GM19239 (cell line): ENCODE measurements around the gene HK1.

Experiments used
- DNase-seq: peaks from one replicate; pipeline ENCODE4 v3.0.0; 2011; ENCODE audit warnings: low spot score; ENCODE audit not compliant: insufficient read length
- FAIRE-seq: peaks from 2 replicates; lab custom pipeline; 2011; peaks lifted over from hg19 to GRCh38; lab: Jason Lieb, UNC

Gene HK1

DNA sequence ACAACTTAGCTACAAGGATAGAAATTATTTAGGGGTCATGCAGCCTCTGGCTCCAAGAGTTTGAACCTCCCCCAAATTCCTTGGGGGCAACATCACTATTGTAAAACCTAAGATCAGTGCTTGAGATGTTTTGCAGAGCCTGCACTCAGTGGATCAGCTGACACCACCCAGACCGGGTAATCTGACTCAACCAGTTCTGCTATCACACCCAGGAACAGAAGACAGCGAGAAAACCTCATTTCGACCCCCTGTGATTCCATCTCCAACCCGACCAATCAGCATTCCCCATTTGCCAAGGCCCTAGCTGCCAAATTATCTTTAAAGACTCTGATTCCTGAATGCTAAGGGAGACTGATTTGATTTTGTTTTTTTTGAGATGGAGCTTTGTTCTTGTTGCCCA lies 133.2 kb downstream of the HK1 start:
- no peak for FAIRE-seq
- no peak for DNase-seq

DNA sequence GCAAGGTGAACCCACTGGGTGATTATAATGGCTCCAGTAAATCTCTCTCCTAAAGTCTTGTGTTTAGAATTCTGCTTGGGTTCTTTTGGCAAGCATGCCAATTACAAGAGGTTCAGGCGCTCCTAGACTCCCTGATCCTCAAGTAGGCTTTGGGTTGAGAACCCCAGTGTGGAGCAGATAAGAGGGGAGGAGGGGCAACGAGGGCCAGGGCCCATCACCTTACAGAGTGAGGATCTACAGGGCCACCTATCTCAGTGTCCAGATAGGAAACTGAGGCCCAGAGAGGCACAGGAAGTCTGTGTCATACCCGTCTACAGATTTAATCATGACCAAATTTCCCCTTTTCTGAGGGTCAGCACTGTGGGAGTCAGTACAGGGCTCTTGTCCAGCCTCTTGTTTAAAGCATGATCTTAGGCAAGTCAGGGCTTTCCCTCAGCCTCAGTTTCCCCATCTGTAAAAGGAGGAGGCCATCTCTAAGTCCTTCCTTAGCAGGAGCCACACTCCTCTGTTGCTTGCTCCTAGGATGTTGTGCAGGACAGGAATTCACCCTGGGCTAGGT lies 134.0 kb downstream of the HK1 start:
- DNase-seq, result no peak
- FAIRE-seq, result no peak

DNA sequence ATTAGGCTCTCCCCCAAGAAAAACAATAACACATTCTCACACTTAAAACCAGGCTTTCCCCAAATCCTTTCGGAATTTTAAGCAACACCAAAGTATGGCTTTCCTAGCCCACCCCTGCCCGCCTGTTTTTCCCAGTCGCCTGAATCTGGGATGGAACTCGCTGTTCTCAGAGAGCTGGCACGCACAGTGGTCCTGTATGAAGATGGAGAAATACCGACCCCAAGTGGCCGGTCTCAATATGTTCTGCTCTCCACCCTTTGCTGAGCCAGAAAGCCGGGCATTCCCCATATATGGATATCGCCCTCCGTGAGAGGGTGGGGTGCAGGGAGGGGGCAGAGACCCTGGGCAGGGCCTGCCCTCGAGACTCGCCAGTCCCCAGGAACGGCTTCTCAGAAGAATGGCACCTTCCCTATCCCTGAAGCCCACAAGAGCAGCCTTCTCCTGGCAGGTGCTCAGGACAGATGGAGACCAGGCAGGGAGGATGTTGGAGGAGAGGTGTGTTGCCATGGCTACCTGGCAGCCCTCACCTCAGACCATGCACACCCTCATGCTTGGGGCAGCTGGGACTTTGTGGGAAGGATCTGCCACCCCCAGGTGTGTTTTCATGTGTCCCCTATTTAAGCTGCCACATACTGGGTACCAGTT lies 135.0 kb downstream of the HK1 start:
- peak; percentile 62 for FAIRE-seq
- DNase-seq, result peak; percentile 46

DNA sequence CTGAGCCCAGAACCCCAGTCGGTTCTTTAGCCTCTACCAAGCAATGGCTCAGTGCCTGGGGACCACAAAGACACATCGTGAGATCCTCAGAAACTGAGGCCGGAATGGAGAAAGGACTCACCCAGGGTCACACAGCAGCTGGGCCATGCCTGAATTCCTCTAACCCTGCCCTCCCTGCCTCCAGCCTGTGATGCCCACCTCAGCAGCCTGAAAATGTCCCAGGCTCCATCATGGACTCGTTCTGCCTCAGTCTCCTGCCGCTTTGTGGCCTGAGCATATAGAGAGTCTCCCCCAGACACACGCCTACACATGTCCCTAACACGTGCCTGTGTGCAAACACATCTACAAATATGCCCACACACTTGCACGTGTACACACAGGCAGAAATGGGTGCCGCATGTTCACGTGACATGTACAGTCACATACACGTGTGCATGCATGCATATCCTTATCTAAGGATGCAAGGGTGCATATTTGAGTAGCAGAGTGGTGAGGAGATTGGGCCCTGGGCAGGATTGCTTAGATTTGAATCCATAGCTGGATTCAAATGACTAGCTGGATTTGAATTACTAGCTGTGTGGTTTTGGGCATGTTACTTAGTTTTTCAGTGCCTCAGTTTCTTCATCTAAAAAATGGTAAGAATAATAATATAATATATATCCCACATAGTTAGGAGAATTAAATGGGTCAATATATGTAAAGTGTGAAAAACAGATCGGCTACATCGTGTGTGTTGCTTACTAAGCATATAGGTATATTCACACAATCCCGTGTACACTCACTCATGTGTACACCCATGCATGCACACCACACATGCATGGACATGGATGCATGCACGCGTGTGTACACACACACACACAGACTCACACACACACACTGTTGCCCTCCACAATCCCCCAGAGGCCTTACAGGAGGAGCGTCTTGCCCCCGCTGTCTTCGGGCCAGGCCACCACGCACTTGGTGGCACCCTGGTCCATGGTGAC lies 136.0 kb downstream of the HK1 start:
- FAIRE-seq (no peak), DNase-seq (no peak)

DNA sequence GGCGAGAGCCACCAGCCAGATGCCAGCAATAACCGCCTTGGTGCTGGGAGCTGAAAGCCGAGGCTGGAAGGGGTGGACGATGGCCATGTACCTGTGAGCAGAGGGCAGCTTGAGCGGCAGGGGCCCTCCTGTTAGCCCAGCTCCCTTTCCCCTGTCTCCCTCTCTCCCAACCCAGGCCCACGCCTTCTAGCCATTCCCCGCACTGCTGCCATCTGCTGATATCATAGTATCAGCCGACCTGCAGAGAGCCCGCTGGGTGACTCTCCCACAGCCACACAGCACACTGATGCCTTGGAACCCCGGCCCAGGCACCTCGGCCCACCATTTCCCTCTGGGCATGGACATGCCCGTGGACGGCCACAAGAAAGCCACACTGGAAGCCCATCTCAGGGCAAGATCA lies 136.8 kb downstream of the HK1 start:
- DNase-seq, result no peak
- no peak for FAIRE-seq

DNA sequence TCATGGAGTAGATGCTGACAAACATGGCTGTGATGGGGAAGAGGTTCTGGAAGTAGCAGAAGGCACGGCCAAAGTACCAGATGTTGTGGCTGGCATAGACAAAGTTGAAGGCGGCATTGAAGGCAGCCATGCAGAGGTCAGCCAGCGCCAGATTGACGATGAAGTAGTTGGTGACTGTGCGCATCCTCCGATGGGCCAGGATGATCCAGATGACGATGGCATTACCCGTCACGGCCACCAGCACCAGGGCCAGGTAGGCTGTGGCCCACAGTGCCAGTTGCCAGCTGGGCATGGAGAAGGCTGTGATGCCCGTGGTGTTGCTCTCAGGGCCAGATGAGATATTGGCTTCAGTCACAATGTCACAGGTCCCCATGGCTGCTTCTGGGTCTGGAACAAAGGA lies 137.7 kb downstream of the HK1 start:
- FAIRE-seq, result no peak
- no peak for DNase-seq

DNA sequence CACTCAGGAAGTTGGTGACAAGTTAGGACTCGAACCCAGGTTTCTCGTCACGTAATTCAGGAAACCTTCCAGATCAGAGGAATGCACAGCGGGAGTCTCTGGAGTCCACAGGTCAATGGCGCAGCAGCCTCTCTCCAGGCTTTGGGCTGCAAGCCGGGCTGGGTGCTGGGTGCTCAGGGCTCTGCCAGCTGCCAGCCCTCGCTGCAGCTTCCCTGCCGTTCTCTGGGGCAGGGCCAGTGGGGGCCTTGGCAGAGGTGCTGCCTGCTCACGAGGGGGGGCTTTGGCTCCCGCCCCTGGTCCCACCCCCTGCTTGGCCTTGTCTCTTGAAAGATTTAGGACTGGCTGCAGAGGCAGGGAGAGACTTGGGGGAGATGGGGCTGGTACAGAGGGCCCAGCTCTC lies 138.4 kb downstream of the HK1 start, which contains the start of gene TACR2:
TSS of gene TACR2 (minus strand) at position 224 of the 400 bp plus-strand sequence. CDS start 595 bp downstream, outside the sequence.
- FAIRE-seq (no peak), DNase-seq (no peak)

DNA sequence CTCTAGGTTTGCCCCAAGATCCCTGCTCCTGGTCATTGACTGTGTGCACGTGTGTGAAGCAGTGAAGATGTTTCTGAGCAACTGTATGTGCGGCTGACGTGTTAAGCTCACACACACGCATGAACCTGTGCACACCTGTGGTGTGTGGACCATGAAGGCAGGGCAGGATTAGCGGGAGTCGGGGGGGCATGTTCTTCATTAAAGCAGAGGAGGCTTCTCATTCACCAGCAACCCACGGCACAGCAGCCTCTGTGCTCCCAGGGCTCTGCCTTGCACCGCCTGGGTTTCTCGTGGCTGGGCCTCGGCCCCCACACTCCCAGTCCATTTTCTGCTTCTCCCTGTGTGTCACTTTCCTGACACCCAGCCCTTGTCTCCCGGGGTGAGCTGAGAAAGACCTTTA lies 139.2 kb downstream of the HK1 start:
- FAIRE-seq (no peak), DNase-seq (no peak)

DNA sequence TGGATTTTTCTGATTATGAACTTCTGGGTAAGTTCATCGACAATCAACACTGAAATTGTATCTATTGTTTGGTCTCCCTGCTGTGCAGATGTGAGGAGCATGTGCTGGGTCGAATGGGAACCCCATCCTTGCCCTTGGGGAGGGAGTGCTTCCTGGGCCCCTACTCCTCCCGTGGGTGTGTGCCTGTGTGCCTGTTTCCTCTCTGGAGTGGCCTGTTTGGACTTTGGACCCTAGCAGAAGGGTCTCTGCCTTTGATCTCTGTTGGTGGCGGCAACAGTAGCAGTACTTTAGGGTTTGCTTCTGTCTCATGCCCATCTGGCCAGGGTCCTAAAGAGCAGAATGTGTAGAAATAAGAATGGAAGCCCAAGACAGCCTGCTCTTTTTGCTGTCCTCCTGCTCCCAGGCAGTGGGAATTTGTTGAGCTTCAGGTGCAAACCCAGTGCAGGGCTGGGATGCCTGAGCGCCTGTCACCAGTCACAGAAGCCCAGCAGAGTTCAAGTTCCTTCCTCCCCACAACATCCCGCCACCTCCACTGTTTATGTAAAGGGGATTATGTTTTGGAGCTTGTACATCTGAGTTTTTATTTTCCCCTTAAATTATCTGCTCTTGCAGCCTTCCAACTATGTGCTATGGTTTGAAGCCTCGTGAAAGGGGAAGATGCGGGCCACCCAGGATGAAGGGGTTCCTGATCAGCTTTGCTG lies 139.9 kb downstream of the HK1 start:
- FAIRE-seq (no peak), DNase-seq (no peak)

DNA sequence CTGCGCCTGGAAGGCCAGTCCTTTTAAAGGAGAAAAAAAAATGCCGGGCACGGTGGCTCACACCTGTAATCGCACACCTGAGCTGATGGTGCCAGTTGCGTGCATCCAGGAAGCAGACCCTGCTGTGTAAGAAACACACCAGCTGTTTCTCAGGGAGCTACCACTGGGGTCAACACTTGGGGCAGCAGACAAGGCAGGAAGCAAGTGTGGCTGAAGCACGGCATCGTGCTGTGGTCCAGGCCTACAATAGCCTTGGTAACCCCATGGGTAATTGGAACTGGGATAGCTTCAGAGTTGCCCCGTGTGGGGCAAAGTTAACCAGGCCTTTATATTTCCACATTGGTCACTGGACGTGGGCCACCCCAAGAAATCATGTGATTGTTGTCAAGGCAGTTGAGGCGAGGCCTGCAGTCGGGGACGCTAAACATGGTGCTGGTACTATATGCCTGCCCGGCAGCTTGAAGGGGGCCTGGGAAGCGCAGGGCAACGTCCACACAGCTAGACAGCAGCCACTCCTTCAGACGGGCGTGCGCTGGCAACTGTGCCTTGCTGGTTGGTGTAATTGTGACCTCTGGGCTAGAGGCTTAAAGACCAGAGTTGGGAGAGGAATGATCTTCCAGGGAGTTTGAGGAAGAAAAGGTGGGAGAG lies 140.9 kb downstream of the HK1 start:
- FAIRE-seq, result no peak

DNA sequence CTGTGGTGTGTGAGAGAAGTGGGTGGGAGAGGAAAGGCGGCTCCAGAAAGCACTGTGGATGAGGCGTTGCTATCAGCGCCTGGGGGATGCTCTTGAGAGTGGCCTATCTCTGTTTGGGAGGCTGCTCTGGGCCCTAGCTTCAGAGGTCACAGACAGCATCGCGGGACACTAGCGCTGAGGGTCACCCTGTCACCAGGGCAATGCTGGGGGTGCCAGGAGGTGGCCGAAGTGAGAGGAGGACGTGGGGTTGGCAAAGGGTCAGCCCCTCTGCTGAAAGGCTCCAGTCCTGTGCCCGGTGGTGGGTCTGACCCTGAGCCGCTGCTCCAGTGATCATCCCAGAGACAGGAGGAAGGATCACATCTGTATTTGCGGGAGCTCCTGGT lies 141.4 kb downstream of the HK1 start:
- DNase-seq, result no peak
- FAIRE-seq, result no peak

More for the DNA sequence above, 140.9 kb downstream of the HK1 start:
- no peak for DNase-seq

DNA sequence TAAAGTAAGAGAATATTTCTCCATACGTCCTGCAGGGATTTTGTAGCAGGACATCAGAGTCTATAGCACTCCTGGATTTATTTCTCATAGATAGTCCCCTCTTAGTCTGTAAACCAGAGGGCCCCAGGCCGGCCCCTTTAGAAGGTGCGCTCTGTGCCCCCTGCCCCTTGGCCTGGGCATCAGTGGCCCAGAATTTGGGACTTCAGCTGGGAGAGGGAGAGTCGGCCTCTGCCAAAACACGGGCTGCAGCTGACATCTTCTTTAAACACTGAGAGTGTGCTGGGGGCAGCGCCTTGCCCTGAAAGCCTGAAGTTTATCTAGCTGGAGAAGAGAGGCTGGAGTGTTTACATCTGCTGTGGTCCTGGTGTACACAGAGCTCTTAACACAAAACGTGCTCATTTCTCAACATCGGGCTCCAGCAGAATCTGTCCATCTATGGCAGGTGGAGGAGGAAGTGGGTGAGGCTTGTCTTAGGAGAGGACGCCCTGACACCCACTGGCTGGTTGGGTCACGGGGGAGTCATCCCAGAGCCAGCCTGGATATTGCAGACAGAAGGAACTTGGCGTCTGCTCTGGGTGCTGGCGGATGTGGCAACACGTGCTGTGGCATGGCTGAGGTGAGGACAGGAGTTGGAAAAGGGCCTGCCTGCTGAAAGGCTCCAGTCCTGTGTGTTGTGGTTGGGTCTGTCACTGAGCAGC lies 143.5 kb downstream of the HK1 start:
- no peak for DNase-seq

DNA sequence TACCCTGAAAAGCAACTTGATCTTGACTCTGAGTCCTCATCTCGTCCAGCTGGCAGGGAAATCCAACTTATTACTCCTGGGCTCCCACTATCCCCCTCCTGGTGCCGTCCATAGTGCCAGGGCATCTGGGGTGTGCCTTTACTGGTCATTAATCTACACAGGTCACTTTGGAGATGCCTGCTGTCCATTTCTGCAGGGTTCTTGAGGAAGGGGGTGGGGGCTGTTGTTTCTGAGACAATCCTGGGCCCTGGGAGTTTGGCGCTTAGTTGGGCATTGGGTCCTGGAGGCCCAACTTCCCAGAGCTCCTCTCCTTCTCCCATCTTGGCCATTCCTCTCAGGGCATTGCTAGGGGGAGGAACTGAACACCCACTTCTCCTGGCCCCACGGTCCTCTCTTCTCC lies 144.4 kb downstream of the HK1 start:
- no peak for DNase-seq

More for the DNA sequence above, 143.5 kb downstream of the HK1 start:
- FAIRE-seq, result no peak

DNA sequence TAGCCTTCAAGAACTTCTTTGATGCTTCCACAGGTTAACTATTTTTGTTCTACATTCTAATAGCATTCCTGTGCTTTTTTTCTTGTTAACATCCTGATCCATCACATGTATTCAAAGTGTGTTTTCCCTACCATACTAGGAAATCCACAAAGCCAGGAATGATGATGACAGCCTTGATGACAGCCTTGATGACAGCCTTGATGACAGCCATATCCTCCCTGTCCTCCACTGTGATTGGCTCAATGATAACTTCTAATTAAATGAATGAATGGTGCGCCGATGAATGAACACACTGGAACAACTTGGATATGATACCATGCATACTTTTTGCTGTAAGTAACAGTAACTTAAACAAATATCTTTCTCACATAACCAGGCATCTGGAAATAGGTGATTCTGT lies 146.7 kb downstream of the HK1 start:
- FAIRE-seq (no peak), DNase-seq (no peak)

More for the DNA sequence above, 144.4 kb downstream of the HK1 start:
- FAIRE-seq, result no peak

DNA sequence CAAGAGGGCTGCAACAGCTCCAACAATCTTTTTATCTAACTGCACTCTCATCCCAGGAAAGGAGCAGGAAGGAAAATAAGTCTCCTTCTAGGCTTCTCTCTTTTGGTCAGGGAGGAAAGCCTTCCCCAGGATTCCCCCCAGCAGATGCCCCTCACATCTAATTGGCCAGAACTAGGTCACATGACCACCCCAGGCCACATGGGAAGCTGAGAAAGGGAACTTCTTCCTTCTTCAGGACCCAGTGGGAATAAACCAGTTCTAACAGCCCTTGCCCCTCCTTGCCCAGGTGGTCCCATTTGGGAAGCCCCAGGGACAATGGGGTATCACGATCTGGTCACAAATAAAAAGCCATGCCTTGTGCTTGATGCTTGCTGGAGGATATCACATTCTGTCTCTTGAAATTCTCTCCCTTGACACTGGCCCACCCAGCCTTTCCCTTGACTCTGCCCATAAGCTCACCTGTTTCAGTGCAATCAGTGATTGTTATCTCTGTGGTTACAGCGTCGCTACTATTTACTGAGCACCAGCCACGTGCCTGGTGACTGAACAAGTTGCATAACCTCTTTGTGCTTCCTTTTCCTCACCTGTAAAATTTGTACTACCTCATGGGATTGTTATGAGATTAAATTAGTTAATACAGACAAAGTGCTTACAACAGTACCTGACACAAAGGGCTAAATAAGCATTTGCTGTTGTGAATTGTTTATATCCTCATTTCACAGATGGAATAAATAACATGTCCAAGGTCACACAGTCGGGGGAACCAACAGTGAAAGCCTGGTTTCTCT lies 147.4 kb downstream of the HK1 start:
- no peak for FAIRE-seq
- no peak for DNase-seq

DNA sequence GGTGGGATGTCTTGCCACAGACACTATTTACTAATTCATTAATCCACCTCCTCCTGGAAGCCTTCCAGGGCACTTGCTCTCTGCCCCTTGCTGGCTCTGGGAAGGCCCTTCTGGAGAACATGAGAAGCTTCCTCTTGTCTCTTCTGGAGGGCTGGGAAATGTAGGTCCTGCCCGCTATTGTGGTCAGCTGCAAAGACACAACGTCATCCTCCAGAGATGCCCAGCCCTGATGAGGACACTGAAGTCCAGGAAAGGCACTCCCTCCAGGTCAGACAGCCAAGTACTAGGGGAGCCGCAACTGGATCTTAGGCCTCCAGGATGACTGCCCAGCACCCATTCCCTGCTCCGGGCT lies 148.1 kb downstream of the HK1 start:
- DNase-seq, result no peak

DNA sequence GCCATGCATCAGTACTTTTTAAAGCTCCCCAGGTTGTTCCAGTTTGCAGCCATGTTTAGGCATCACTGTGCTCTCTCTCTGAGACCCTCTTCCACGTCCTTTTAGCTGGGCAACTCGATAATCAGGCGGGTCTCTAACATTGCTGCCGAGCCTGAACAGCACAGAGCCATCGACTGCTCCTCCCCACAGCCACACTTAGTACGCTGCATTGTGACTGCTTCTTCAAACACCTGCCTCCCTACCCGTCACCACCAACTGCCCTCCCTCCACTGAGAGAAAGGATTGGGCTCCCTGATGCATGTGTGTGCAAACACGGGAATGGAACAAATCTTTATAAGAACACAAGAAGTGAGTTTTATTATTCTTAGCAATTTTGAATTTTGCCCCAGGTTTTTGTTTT lies 149.9 kb downstream of the HK1 start:
- no peak for FAIRE-seq
- DNase-seq, result no peak

More for the DNA sequence above, 148.1 kb downstream of the HK1 start:
- FAIRE-seq, result no peak

DNA sequence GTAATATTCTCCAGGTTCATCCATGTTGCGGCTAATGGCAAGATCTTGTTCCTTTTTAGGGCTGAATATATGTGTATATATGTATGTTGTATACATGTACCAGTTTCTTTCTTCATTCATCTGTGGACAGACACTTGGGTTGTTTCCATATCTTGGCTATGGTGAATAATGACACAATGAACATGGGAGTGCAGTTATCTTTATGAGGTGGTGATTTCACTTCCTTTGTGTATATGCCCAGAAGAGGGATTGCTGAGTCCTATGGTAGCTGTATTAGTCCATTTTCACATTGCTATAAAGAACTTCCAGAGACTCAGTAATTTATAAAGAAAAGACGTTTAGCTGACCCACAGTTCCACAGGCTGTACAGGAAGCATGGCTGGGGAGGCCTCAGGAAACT lies 155.9 kb downstream of the HK1 start:
- FAIRE-seq (no peak), DNase-seq (no peak)

DNA sequence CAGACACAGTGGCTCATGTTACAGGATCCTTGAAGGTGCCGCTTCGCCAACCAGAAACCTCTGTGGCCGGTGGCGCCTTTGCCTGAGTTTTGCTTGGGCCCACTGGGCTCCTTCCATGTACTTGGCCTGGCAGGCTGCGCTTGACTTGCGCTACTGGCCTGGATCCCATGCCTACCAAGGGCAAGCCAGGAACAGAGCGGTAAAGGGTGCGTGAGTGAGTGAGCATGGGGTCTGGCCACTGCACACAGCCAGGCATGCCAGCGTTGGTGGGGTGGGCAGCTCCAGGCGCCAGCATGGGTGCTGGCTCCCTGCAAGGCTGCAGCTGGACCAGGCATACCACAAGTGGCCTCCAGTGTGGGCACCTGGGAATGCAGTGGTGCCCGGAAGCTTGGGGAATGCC lies 156.6 kb downstream of the HK1 start:
- no peak for FAIRE-seq

More for the DNA sequence above, 156.6 kb downstream of the HK1 start:
- no peak for DNase-seq
